MM.1S (cell line): ENCODE measurements around the gene CDC16.

Experiments
- DNase-seq: peaks from one replicate; pipeline ENCODE4 v3.0.0-alpha.2; 2015
- H2AFZ ChIP-seq: fragments of 300-600 bp; sonication (generic); 2 replicates; pipeline ENCODE4 v1.6.0; 2016; ENCODE audit warnings: antibody characterized with exemption, low read length
- H3F3A ChIP-seq: fragments of 300-600 bp; sonication (generic); 2 replicates; pipeline ENCODE4 v1.6.1; 2016; ENCODE audit warnings: mild to moderate bottlenecking, antibody characterized with exemption, low read length, moderate library complexity, mixed read lengths; ENCODE audit not compliant: insufficient read depth
- H3K27ac ChIP-seq: fragments of 300-600 bp; sonication (generic); 2 replicates; pipeline ENCODE4 v1.5.1; 2016; ENCODE audit warnings: mild to moderate bottlenecking, low read length
- H3K27me3 ChIP-seq: fragments of 300-600 bp; sonication (generic); replicated peaks from 2 replicates; pipeline ENCODE4 v1.6.0; 2016; ENCODE audit warnings: low read length; ENCODE audit not compliant: insufficient read depth
- H3K36me3 ChIP-seq: fragments of 300-600 bp; sonication (generic); replicated peaks from 2 replicates; pipeline ENCODE4 v1.6.1; 2016; ENCODE audit warnings: mild to moderate bottlenecking, low read length, mixed read lengths; ENCODE audit not compliant: insufficient read depth
- H3K4me1 ChIP-seq: fragments of 300-600 bp; sonication (generic); 2 replicates; pipeline ENCODE4 v1.6.1; 2016; ENCODE audit warnings: low read length, mixed read lengths
- H3K4me2 ChIP-seq: fragments of 300-600 bp; sonication (generic); 2 replicates; pipeline ENCODE4 v1.6.0; 2016; ENCODE audit warnings: low read depth, low read length
- H3K4me3 ChIP-seq: fragments of 300-600 bp; sonication (generic); 2 replicates; pipeline ENCODE4 v1.5.1; 2016; ENCODE audit warnings: low read length, mixed read lengths
- H3K79me2 ChIP-seq: fragments of 300-600 bp; sonication (generic); 2 replicates; pipeline ENCODE4 v1.6.1; 2016; ENCODE audit warnings: mixed run types, low read length, mixed read lengths
- H3K9ac ChIP-seq: fragments of 300-600 bp; sonication (generic); 2 replicates; pipeline ENCODE4 v1.6.1; 2016; ENCODE audit warnings: low read length, mixed read lengths
- H3K9me2 ChIP-seq: fragments of 300-600 bp; sonication (generic); replicated peaks from 2 replicates; pipeline ENCODE4 v1.6.1; 2016; ENCODE audit warnings: mild to moderate bottlenecking, low read length, mixed read lengths; ENCODE audit not compliant: insufficient read depth
- H3K9me3 ChIP-seq: fragments of 300-600 bp; sonication (generic); replicated peaks from 2 replicates; pipeline ENCODE4 v1.6.1; 2016; ENCODE audit warnings: mild to moderate bottlenecking, low read length, mixed read lengths; ENCODE audit not compliant: insufficient read depth
- H4K20me1 ChIP-seq: fragments of 300-600 bp; sonication (generic); 2 replicates; pipeline ENCODE4 v1.6.1; 2016; ENCODE audit warnings: mild to moderate bottlenecking, low read length, moderate library complexity, mixed read lengths; ENCODE audit not compliant: insufficient read depth
- EZH2 ChIP-seq: fragments of 300-600 bp; sonication (generic); optimal IDR thresholded peaks from 2 replicates; pipeline ENCODE3; 2017; ENCODE audit warnings: low read depth, mild to moderate bottlenecking, antibody characterized with exemption, low read length, mixed read lengths
- EZH2phosphoT487 ChIP-seq: fragments of 300-600 bp; sonication (generic); IDR thresholded peaks from 2 replicates; pipeline ENCODE4 v1.6.1; 2018; ENCODE audit warnings: antibody characterized with exemption, low read length
- TF ChIP-seq, protein P1 (sequence below): fragments of 300-600 bp; sonication (generic); IDR thresholded peaks from 2 replicates; pipeline ENCODE4 v1.5.1; 2016; ENCODE audit warnings: antibody characterized with exemption, low read length, mixed read lengths

CDC16 gene

DNA sequence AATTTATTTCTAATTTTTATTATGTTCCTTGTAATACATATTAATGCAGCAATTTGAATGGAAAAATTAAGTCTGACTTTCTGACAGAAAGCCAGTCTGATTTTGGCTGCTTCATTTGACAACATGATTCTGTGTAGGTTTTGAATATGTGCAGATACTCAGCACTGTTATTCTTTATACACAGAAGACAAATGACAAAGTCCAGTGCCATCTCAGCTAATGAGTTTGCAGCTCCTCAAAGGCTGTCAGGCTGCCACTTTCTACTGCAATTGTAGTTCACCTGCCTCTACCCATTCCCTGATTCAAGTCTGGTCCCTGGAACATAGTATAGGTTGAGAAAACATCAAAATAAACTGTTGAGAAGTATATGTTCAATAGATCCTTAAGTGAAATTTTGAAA lies 76.7 kb downstream of the CDC16 start:
- DNase-seq, result no peak
- Histone ChIP-seq H3F3A (peaks cover 40% of the 10 kb centered on the region), H2AFZ (no peak overlapping the region), H3K9me2 (no peaks in the 10 kb centered on the region), H3K9me3 (no peaks in the 10 kb centered on the region), H3K9ac (no peak overlapping the region), H3K36me3 (no peaks in the 10 kb centered on the region), H3K4me2 (no peak overlapping the region), H4K20me1 (no peaks in the 10 kb centered on the region), H3K4me1 (peaks cover 38% of the 10 kb centered on the region), H3K27ac (no peak overlapping the region), H3K4me3 (no peak overlapping the region), H3K27me3 (no peaks in the 10 kb centered on the region), H3K79me2 (peaks cover 16% of the 10 kb centered on the region)
- TF ChIP-seq EZH2phosphoT487 (no peak), EZH2 (no peak)
- TF ChIP-seq, protein P1, sequence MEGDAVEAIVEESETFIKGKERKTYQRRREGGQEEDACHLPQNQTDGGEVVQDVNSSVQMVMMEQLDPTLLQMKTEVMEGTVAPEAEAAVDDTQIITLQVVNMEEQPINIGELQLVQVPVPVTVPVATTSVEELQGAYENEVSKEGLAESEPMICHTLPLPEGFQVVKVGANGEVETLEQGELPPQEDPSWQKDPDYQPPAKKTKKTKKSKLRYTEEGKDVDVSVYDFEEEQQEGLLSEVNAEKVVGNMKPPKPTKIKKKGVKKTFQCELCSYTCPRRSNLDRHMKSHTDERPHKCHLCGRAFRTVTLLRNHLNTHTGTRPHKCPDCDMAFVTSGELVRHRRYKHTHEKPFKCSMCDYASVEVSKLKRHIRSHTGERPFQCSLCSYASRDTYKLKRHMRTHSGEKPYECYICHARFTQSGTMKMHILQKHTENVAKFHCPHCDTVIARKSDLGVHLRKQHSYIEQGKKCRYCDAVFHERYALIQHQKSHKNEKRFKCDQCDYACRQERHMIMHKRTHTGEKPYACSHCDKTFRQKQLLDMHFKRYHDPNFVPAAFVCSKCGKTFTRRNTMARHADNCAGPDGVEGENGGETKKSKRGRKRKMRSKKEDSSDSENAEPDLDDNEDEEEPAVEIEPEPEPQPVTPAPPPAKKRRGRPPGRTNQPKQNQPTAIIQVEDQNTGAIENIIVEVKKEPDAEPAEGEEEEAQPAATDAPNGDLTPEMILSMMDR, result no peak

DNA sequence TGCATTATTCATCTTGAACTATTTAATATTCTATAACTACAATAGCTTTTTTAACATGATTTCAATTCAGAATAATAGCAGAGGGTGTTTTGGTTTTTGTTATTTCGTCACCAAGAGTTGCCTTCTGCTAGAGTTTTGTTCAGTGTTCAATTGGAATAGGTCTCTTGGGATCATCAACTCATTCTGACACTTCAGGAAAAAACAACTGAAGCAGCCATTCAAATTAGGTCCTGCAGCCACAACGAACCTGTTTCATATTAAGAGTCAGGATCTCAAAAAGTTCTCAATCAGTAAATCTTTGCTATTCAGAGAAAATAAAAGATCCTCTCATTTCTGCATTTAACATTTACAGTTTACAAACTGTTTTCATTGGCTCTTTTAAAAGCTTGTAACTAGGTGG lies 77.2 kb downstream of the CDC16 start:
- peaks cover 22% of the 10 kb centered on the region for H3K79me2 ChIP-seq
- H2AFZ ChIP-seq, result no peak overlapping the region
- H3F3A ChIP-seq, result peaks cover 40% of the 10 kb centered on the region
- no peaks in the 10 kb centered on the region for H3K36me3 ChIP-seq
- no peak overlapping the region for H3K4me3 ChIP-seq
- peaks cover 38% of the 10 kb centered on the region for H3K4me1 ChIP-seq
- no peaks in the 10 kb centered on the region for H3K9me3 ChIP-seq
- H4K20me1 ChIP-seq, result no peaks in the 10 kb centered on the region
- H3K9ac ChIP-seq, result no peak overlapping the region
- no peak overlapping the region; the same call in 1 of the 2 replicates for H3K4me2 ChIP-seq
- H3K27ac ChIP-seq, result no peak overlapping the region
- DNase-seq, result no peak
- H3K9me2 ChIP-seq, result no peaks in the 10 kb centered on the region
- TF ChIP-seq EZH2phosphoT487 (no peak), EZH2 (no peak)
- TF ChIP-seq, protein P1, result no peak
- H3K27me3 ChIP-seq, result no peaks in the 10 kb centered on the region

DNA sequence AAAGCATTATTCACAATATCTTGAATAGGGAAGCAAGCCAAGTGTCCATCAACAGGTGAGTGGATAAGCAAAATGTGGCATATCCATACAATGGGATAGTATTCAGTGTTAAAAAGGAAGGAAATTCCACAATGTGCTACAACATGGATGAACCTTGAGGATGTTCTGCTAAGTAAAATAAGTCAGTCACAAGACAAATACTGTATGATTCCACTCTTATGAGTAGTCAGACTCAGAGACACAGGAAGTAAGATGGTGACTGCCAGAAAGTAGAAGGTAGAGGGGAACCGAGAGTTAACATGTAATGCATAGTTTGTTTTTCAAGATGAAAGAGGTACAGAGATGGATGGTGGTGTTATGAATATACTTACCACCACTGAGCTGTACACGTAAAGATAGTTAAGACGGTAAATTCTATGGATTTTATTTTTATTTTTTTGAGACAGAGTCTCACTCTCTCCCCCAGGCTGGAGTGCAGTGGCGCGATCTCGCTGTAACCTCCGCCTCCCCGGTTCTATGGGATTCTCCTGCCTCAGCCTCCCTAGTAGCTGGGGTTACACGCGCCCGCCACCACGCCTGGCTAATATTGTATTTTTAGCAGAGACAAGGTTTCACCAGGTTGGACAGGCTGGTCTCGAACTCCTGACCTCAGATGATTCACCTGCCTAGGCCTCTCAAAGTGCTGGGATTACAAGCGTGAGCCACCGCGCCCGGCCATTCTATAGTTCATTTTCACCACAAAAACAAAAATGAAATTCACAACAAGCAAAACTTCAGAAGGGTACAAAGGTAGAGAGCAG lies 78.6 kb downstream of the CDC16 start:
- Histone ChIP-seq H3K4me3 (peak overlapping the region; percentile 61), H3K4me1 (peaks cover 38% of the 10 kb centered on the region)
- DNase-seq, result peak; percentile 44

More for the DNA sequence above, 78.6 kb downstream of the CDC16 start:
- no peaks in the 10 kb centered on the region for H3K9me2 ChIP-seq
- peaks cover 35% of the 10 kb centered on the region for H3K79me2 ChIP-seq
- no peak for TF ChIP-seq EZH2
- TF ChIP-seq, protein P1, result no peak
- no peak for TF ChIP-seq EZH2phosphoT487
- H3K4me2 ChIP-seq, result peak overlapping the region; percentile 64
- H3K9ac ChIP-seq, result peak overlapping the region; percentile 75
- no peaks in the 10 kb centered on the region for H3K9me3 ChIP-seq
- H3K27me3 ChIP-seq, result no peaks in the 10 kb centered on the region
- H3K36me3 ChIP-seq, result no peaks in the 10 kb centered on the region
- H3K27ac ChIP-seq, result peak overlapping the region; percentile 76
- H4K20me1 ChIP-seq, result no peaks in the 10 kb centered on the region
- H3F3A ChIP-seq, result peaks cover 40% of the 10 kb centered on the region
- H2AFZ ChIP-seq, result peak overlapping the region; percentile 58
